Tibial nerve (tissue), 4 donors: ENCODE results near the gene RARG. TPM values are rescaled to one million over a fixed set of nuclear protein-coding genes. Genes with fewer than 3 reads are reported as not detected.

Source experiments
- DNase-seq, 2 donors: peaks; one replicate each; pipeline ENCODE4 v3.0.0-alpha.2; 2019; ENCODE audit warnings: low spot score in 2 of 2
- H3K27ac ChIP-seq, 4 donors: fragments of 200-600 bp; sonication (generic) in 3 of 4; one replicate each; pipeline ENCODE4 v1.5.1; 2017 to 2019; ENCODE audit warnings: mild to moderate bottlenecking in 1 of 4
- H3K27me3 ChIP-seq, 2 donors: fragments of 200-600 bp; sonication (generic) in 1 of 2; one replicate each; pipeline versions ENCODE4 v1.5.1 to v1.6.0; 2017 to 2019
- H3K36me3 ChIP-seq, 3 donors: fragments of 200-600 bp; sonication (generic); one replicate each; pipeline ENCODE4 v1.5.1; 2018 to 2019
- H3K4me1 ChIP-seq, 4 donors: fragments of 200-600 bp; sonication (generic) in 3 of 4; one replicate each; pipeline ENCODE4 v1.5.1; 2017 to 2019
- H3K4me3 ChIP-seq, 4 donors: fragments of 200-600 bp; sonication (generic) in 3 of 4; one replicate each; pipeline ENCODE4 v1.5.1; 2017 to 2019; ENCODE audit warnings: mild to moderate bottlenecking in 1 of 4, moderate library complexity in 1 of 4
- H3K9me3 ChIP-seq, 4 donors: fragments of 200-600 bp; sonication (generic) in 3 of 4; one replicate each; pipeline ENCODE4 v1.5.1; 2017 to 2019
- EP300 ChIP-seq, 2 donors: sonication (generic); formaldehyde crosslinking; IDR thresholded peaks; one replicate each; pipeline ENCODE4 v1.6.1; 2017; ENCODE audit warnings: antibody characterized with exemption in 2 of 2, mild to moderate bottlenecking in 1 of 2
- POLR2A ChIP-seq, 2 donors: fragments of 450-650 bp; IDR thresholded peaks; one replicate each; pipeline ENCODE4 v1.6.1; 2017; ENCODE audit warnings: antibody characterized with exemption in 2 of 2, mild to moderate bottlenecking in 2 of 2, moderate library complexity in 2 of 2
- WGBS, 2 donors: methylation state at CpG; one replicate each; pipeline ENCODE4 v1.1.5; 2018; 5-methylcytosine and 5-hydroxymethylcytosine counted together
- total RNA-seq, 4 donors: library from RNA; depleted of rRNA; stranded (reverse); fragments of >200 nt; gene quantifications; one replicate each; pipeline ENCODE4 v1.1.0, GENCODE V29; 2016
- TF ChIP-seq, protein P1 (sequence below), 5 experiments: fragments of 200-600 bp in 3 of 5; fragments of 450-650 bp in 2 of 5; sonication (generic) in 3 of 5; IDR thresholded peaks; one replicate each; pipeline ENCODE4 v1.5.1; 2016 to 2019; ENCODE audit warnings: antibody characterized with exemption in 5 of 5, mild to moderate bottlenecking in 3 of 5, moderate library complexity in 2 of 5

The RARG gene
- total RNA-seq, 4 donors from 2014 or later, result 28.0 to 32.3 (median 31.4) TPM

DNA sequence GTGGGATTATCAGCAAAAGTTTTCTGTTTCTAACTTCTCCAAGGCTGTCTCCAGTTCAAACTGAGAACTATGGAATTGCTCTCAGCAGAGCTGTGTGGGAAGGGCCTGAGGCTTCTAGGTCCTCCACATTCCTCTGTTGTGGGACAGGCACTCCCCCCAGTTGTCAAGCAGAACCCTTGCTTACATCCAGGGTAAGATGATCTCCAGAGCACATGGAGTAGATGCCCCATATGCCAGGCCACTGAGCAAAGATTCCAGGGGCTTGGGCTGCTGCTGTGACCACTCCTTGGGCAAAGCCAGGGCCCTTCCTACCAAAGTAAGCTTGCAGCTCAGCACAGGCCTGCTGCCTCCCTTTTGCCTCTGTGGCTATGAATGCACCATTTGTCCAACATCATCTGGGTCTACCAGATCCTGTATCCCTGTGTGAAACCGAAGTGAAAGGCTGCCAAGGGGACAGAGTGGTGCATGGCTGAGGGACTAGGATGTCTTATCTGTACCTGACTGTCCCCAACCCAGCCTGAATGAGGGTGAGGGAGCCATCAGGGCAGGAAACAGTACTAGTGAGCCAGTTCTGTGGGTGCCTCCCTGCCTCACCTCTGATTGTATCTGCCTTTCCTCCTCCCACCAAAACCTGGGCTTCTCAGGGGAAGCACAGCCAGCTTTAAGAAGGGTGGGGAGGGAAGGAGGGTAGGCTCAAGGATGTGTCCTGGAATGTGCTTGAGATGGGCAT, 23.0 kb upstream of the RARG start:
- Histone ChIP-seq H3K36me3 (peaks cover 0 to 35% (median 0%) of the 10 kb centered on the region in 3 donors), H3K27ac (no peak overlapping the region), H3K4me1 (peaks cover 0 to 30% (median 19%) of the 10 kb centered on the region in 4 donors), H3K27me3 (no peaks in the 10 kb centered on the region), H3K9me3 (no peaks in the 10 kb centered on the region), H3K4me3 (no peak overlapping the region)
- DNase-seq, result no peak
- TF ChIP-seq EP300 (IDR thresholded peaks at IDR 0.05), result no peak
- TF ChIP-seq, protein P1, sequence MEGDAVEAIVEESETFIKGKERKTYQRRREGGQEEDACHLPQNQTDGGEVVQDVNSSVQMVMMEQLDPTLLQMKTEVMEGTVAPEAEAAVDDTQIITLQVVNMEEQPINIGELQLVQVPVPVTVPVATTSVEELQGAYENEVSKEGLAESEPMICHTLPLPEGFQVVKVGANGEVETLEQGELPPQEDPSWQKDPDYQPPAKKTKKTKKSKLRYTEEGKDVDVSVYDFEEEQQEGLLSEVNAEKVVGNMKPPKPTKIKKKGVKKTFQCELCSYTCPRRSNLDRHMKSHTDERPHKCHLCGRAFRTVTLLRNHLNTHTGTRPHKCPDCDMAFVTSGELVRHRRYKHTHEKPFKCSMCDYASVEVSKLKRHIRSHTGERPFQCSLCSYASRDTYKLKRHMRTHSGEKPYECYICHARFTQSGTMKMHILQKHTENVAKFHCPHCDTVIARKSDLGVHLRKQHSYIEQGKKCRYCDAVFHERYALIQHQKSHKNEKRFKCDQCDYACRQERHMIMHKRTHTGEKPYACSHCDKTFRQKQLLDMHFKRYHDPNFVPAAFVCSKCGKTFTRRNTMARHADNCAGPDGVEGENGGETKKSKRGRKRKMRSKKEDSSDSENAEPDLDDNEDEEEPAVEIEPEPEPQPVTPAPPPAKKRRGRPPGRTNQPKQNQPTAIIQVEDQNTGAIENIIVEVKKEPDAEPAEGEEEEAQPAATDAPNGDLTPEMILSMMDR (IDR thresholded peaks at IDR 0.05), result no peak
- 69% methylated on average over 1 of the region's 1 CpG; no CpG with 5 or more reads in 1 of the 2 donors for WGBS, 2 donors

DNA sequence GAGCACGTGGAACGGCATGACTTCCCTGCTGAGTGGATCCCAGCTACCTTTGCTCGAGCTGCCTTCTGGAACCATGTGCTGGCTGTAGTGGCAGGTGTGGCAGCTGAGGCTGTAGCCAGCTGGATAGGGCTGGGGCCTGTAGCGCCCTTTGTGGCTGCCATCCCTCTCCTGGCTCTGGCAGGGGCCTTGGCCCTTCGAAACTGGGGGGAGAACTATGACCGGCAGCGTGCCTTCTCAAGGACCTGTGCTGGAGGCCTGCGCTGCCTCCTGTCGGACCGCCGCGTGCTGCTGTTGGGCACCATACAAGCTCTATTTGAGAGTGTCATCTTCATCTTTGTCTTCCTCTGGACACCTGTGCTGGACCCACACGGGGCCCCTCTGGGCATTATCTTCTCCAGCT, 21.3 kb upstream of the RARG start:
- H3K4me3 ChIP-seq, result peak overlapping the region in 1 of 4 donors; percentile 92
- peaks cover 0 to 30% (median 19%) of the 10 kb centered on the region in 4 donors for H3K4me1 ChIP-seq
- 87 to 95% methylated on average over 10 to 13 of the region's 13 CpGs for WGBS, 2 donors
- H3K36me3 ChIP-seq, result peaks cover 0 to 35% (median 0%) of the 10 kb centered on the region in 3 donors
- no peak for DNase-seq
- H3K27ac ChIP-seq, result peak overlapping the region in 1 of 4 donors; percentile 92
- H3K9me3 ChIP-seq, result no peaks in the 10 kb centered on the region
- no peaks in the 10 kb centered on the region for H3K27me3 ChIP-seq
- TF ChIP-seq POLR2A (IDR thresholded peaks at IDR 0.05), result no peak

DNA sequence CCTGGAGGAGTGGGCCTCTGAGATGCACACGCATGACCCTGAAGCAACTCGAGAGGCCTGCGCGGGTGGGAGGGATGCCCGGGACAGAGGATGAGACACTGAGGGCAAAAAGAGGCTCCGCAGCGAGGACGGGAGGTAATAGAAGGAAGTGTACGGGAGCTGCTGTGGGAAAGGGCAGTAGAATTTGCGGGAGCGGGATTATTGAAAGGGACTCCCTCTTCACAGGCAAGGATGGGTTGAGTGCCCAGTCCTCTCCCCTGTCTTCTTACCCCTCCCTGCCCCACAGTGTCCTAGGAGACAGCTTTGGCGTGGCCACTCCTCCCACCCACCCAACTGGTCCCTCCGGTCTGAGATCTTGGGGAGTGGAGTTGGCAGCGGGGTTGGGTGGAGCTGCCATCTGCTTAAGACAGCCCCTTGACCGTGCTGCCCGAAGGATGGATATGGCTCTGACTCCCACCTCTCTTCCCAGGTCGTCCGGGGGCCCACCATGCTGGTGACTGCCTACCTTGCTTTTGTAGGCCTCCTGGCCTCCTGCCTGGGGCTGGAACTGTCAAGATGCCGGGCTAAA, 20.4 kb upstream of the RARG start:
- Histone ChIP-seq H3K9me3 (no peaks in the 10 kb centered on the region), H3K36me3 (peaks cover 0 to 35% (median 0%) of the 10 kb centered on the region in 3 donors), H3K27ac (peak overlapping the region; percentile 81 to 92 (median 87)), H3K27me3 (no peaks in the 10 kb centered on the region), H3K4me1 (peaks cover 0 to 30% (median 19%) of the 10 kb centered on the region in 4 donors), H3K4me3 (peak overlapping the region; percentile 68 to 92 (median 76))
- no peak for DNase-seq
- WGBS, 2 donors, result 8 to 10% methylated on average over 17 to 19 of the region's 19 CpGs
- TF ChIP-seq, protein P1 (IDR thresholded peaks at IDR 0.05), result no peak
- TF ChIP-seq EP300 (IDR thresholded peaks at IDR 0.05) (no peak), POLR2A (IDR thresholded peaks at IDR 0.05) (no peak)

DNA sequence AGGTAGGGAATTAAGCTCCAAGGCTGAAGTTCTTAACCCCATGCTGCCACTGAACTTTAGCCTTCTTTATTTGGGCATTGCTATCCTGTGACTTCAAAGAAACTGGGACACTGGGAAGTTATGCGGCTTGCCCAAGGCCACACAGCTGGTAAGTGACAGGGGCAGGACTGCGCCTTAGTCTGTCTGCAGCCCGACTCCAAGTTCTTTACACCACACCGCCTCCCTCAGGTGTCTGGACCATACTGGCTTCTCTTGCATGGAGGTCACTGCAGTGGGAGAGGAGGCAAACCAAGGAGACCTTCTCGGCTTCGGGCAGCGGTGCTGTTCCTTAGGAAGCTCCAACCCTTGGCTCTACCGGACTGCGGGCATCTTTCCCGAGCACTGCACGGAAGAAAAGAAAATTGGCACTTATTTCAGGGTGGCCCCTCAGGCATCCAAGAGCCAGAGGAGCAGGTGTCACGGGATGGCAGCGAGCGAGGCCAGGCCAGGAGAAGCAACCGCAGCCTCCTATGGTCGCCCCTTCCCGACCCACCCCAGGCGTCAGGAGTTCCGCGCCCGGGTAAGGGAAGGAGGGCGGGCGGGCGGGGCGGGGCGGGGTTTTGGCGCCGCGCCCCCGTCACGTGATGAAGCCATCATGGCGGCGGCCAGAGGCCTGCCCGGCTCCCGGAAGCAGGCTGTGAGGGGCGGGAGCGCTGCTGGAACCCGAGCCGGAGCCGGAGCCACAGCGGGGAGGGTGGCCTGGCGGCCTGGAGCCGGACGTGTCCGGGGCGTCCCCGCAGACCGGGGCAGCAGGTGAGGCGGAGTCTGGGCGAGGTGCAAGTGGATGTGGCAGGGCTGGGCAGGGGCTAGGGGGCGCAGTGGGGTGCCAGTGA, 19.7 kb upstream of the RARG start:
- peak overlapping the region; percentile 68 to 92 (median 76) for H3K4me3 ChIP-seq
- H3K9me3 ChIP-seq, result no peaks in the 10 kb centered on the region
- 0 to 1% methylated on average over 34 of the region's 51 CpGs for WGBS, 2 donors
- H3K36me3 ChIP-seq, result peaks cover 0 to 35% (median 0%) of the 10 kb centered on the region in 3 donors
- no peaks in the 10 kb centered on the region for H3K27me3 ChIP-seq
- TF ChIP-seq EP300 (IDR thresholded peaks at IDR 0.05) (peak in 1 of 2 donors; percentile 89), POLR2A (IDR thresholded peaks at IDR 0.05) (peak; percentile 34 to 73)
- TF ChIP-seq, protein P1 (IDR thresholded peaks at IDR 0.05), result peak; percentile 8 to 58 (median 31)
- H3K4me1 ChIP-seq, result peaks cover 0 to 30% (median 19%) of the 10 kb centered on the region in 4 donors
- peak overlapping the region; percentile 81 to 92 (median 87) for H3K27ac ChIP-seq
- peak; percentile 46 to 65 for DNase-seq

DNA sequence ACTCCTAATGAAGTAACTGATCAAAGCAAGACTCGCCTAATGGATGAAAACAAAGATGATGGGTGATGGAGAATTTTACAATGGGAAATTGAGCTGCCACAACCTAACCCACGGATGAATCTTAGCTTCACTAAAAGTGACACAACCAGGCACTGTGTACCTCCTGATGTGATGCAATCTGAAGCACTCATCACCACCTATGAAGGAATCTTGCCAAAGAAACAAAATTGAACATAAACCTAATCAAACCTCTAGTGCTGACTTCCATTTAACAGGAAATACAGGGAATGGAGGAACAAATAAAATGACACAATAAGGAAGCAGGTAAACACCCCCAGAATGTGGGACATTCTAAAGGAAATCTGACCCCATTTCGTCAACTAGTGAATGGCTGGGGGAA, 13.3 kb upstream of the RARG start:
- 83% methylated on average over 3 of the region's 3 CpGs for WGBS, 2 donors
- peaks cover 0 to 3% (median 0%) of the 10 kb centered on the region in 4 donors for H3K4me1 ChIP-seq
- no peak overlapping the region for H3K27ac ChIP-seq
- H3K27me3 ChIP-seq, result peaks cover 0 to 8% of the 10 kb centered on the region in 2 donors
- no peaks in the 10 kb centered on the region for H3K36me3 ChIP-seq
- H3K4me3 ChIP-seq, result no peak overlapping the region
- no peak for TF ChIP-seq EP300 (IDR thresholded peaks at IDR 0.05)
- TF ChIP-seq POLR2A (IDR thresholded peaks at IDR 0.05), result no peak
- TF ChIP-seq, protein P1 (IDR thresholded peaks at IDR 0.05), result no peak
- no peaks in the 10 kb centered on the region for H3K9me3 ChIP-seq
- no peak for DNase-seq
